Neuronal stem cell (in vitro differentiated cells): ENCODE data around the gene ELAVL1.
A peak's percentile ranks its signal among the peaks of the same experiment; 100 is the strongest.
"Not testable (repeated sequence)": the region's sequence is repeated elsewhere in the genome, so short reads cannot be mapped to it uniquely, and the experiment has no call there.

ENCODE experiments used
- DNase-seq: peaks from one replicate; pipeline ENCODE4 v3.0.0-alpha.2; 2013; ENCODE audit warnings: low spot score
- H2AFZ ChIP-seq: one replicate; pipeline ENCODE4 v1.6.1; 2013; ENCODE audit warnings: mild to moderate bottlenecking, low read length, inconsistent platforms
- H2AK5ac ChIP-seq: 2 replicates; pipeline ENCODE4 v1.6.1; 2013; ENCODE audit warnings: low read depth, mild to moderate bottlenecking, inconsistent platforms, low read length, moderate library complexity, mixed read lengths
- H2BK120ac ChIP-seq: 2 replicates; pipeline ENCODE4 v1.6.1; 2013; ENCODE audit warnings: low read depth, mild to moderate bottlenecking, inconsistent platforms, low read length, moderate library complexity, mixed read lengths
- H2BK12ac ChIP-seq: one replicate; pipeline ENCODE4 v1.6.1; 2013; ENCODE audit warnings: low read length, inconsistent platforms
- H2BK15ac ChIP-seq: 2 replicates; pipeline ENCODE4 v1.6.1; 2013; ENCODE audit warnings: mild to moderate bottlenecking, low read length, inconsistent platforms, mixed read lengths
- H2BK5ac ChIP-seq: one replicate; pipeline ENCODE4 v1.6.1; 2013; ENCODE audit warnings: inconsistent platforms, mild to moderate bottlenecking, low read length, moderate library complexity
- H3K14ac ChIP-seq: one replicate; pipeline ENCODE4 v1.6.1; 2013; ENCODE audit warnings: low read length, inconsistent platforms
- H3K18ac ChIP-seq: 2 replicates; pipeline ENCODE4 v1.6.1; 2013; ENCODE audit warnings: low read length, inconsistent platforms
- H3K23ac ChIP-seq: 2 replicates; pipeline ENCODE4 v1.6.1; 2013; ENCODE audit warnings: low read depth, mild to moderate bottlenecking, mixed read lengths, low read length, inconsistent platforms; ENCODE audit not compliant: poor library complexity
- H3K27ac ChIP-seq: replicated peaks from 3 replicates; pipeline ENCODE4 v1.5.1; 2013; ENCODE audit warnings: low read length, inconsistent platforms
- H3K27me3 ChIP-seq, 3 experiments: 2 replicates each; pipeline ENCODE4 v1.6.1; 2013; ENCODE audit warnings: low read length in 3 of 3, mild to moderate bottlenecking in 2 of 3, inconsistent platforms in 1 of 3, low read depth in 1 of 3, mixed read lengths in 1 of 3, moderate library complexity in 1 of 3; ENCODE audit not compliant: control insufficient read depth in 3 of 3, insufficient read depth in 3 of 3
- H3K36me3 ChIP-seq, 2 donors: replicated peaks in 1 of 2; 2 replicates each; pipeline ENCODE4 v1.6.1; 2013; ENCODE audit warnings: low read length in 2 of 2; ENCODE audit not compliant: control insufficient read depth in 2 of 2, insufficient read depth in 2 of 2
- H3K4ac ChIP-seq: 2 replicates; pipeline ENCODE4 v1.6.1; 2013; ENCODE audit warnings: inconsistent platforms, mild to moderate bottlenecking, low read length, moderate library complexity
- H3K4me1 ChIP-seq, 2 donors: 1 replicate in 1 of 2; 2 replicates in 1 of 2; pipeline ENCODE4 v1.6.1; 2013; ENCODE audit warnings: low read length in 2 of 2, low read depth in 1 of 2; ENCODE audit not compliant: control insufficient read depth in 2 of 2, insufficient read depth in 1 of 2
- H3K4me2 ChIP-seq: one replicate; pipeline ENCODE4 v1.6.1; 2013; ENCODE audit warnings: mild to moderate bottlenecking, low read length, inconsistent platforms; ENCODE audit not compliant: insufficient read depth, poor library complexity, severe bottlenecking
- H3K4me3 ChIP-seq, 2 donors: 2 replicates each; pipeline ENCODE4 v1.5.1; 2013; ENCODE audit warnings: low read length in 2 of 2, mild to moderate bottlenecking in 2 of 2, inconsistent platforms in 1 of 2, moderate library complexity in 1 of 2
- H3K79me1 ChIP-seq: one replicate; pipeline ENCODE4 v1.6.1; 2013; ENCODE audit warnings: low read depth, mild to moderate bottlenecking, inconsistent platforms, low read length, moderate library complexity
- H3K9ac ChIP-seq: one replicate; pipeline ENCODE4 v1.6.1; 2013; ENCODE audit warnings: mild to moderate bottlenecking, low read depth, low read length, inconsistent platforms; ENCODE audit not compliant: poor library complexity
- H3K9me3 ChIP-seq, 2 donors: replicated peaks in 1 of 2; 2 replicates each; pipeline versions ENCODE3 to v1.6.1; 2013; ENCODE audit warnings: low read length in 2 of 2, mild to moderate bottlenecking in 2 of 2, inconsistent platforms in 1 of 2, low read depth in 1 of 2, mixed read lengths in 1 of 2, moderate library complexity in 1 of 2; ENCODE audit not compliant: control insufficient read depth in 2 of 2, insufficient read depth in 1 of 2
- H4K8ac ChIP-seq: one replicate; pipeline ENCODE4 v1.6.1; 2013; ENCODE audit warnings: low read depth, mild to moderate bottlenecking, inconsistent platforms, low read length, moderate library complexity
- H4K91ac ChIP-seq: one replicate; pipeline ENCODE4 v1.6.1; 2013; ENCODE audit warnings: low read length, low read depth, mild to moderate bottlenecking, inconsistent platforms; ENCODE audit not compliant: poor library complexity
- WGBS, 2 donors: extraction: QIAGEN DNeasy Blood & Tissue Kit; methylation state at CpG; one replicate each; pipeline ENCODE4 v1.1.7; 2013; ENCODE audit warnings: missing lambda C conversion rate in 2 of 2, mixed read lengths in 1 of 2; ENCODE audit not compliant: insufficient read length in 2 of 2, insufficient replicate concordance in 1 of 2; ENCODE audit errors: extremely low coverage in 2 of 2; 5-methylcytosine and 5-hydroxymethylcytosine counted together

The ELAVL1 gene

DNA sequence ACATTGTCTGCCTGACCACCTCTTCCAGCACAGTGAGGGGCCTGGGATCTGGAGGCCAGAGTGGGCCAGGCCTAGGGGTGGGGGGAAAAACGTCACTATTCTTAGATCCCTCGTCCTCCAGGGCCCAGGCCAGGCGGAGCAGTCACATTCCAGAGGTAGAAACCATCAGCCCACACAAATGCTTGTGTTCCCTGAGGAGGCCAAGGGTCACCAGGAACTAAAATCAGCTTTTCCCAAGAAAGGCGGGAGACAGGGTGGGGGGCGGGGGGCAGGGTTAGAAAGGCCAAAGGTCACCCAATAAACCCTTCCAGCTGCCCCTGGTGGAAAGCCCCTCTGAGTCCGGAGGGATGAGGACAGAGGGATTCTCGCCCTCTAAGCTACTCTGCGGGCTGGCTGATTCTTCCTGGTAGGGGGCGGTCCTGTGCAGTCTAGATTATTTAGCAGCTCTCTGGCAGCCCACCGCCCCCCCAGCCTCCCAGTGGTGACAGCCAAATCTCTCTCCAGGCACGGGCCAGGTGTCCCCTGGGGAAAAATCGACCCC, 23.6 kb upstream of the ELAVL1 start:
- no peak overlapping the region for H3K14ac ChIP-seq
- H4K8ac ChIP-seq, result no peak overlapping the region
- peak overlapping the region; percentile 100 for H3K18ac ChIP-seq
- peaks cover 18 to 20% of the 10 kb centered on the region in 2 donors for H3K4me1 ChIP-seq
- no CpG with 5 or more reads among the region's 12 CpGs for WGBS, 2 donors
- H3K9me3 ChIP-seq, result no peaks in the 10 kb centered on the region
- peak overlapping the region; percentile 98 for H3K27ac ChIP-seq
- no peak overlapping the region for H4K91ac ChIP-seq
- no peaks in the 10 kb centered on the region for H3K27me3 ChIP-seq
- peak overlapping the region; percentile 80 for H2AFZ ChIP-seq
- H3K79me1 ChIP-seq, result no peaks in the 10 kb centered on the region
- peak overlapping the region; percentile 74 for H3K9ac ChIP-seq
- peak; percentile 97 for DNase-seq
- H2BK120ac ChIP-seq, result peak overlapping the region; percentile 70
- H2BK5ac ChIP-seq, result peak overlapping the region; percentile 97
- no peak overlapping the region for H2BK12ac ChIP-seq
- H2BK15ac ChIP-seq, result no peak overlapping the region
- H2AK5ac ChIP-seq, result peak overlapping the region; percentile 60
- no peak overlapping the region for H3K4ac ChIP-seq
- peak overlapping the region; percentile 41 for H3K4me2 ChIP-seq
- H3K4me3 ChIP-seq, result no peak overlapping the region
- no peaks in the 10 kb centered on the region for H3K36me3 ChIP-seq
- no peak overlapping the region for H3K23ac ChIP-seq

DNA sequence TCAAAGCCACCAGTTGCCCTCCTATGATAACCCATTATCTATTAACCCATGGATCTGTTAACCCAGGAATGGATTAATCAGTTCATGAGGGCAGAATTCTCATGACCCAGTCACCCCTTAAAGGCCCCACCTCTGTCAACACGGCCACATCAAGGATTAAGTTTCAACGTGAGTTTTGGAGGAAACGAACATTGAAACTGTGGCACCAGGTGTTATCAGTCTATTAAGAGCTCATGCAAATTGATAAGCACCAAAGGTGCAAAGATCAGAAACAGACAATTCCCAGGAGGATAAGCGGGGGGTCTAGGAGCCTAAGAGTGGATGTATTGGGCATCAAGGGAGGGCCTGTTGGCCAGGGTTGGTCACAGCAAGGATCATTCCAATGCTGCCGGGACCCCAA, 19.9 kb upstream of the ELAVL1 start:
- no peak overlapping the region for H3K18ac ChIP-seq
- H2AFZ ChIP-seq, result no peak overlapping the region
- no peaks in the 10 kb centered on the region for H3K79me1 ChIP-seq
- no peak overlapping the region for H2BK120ac ChIP-seq
- H3K27ac ChIP-seq, result no peak overlapping the region
- no peak overlapping the region for H3K4ac ChIP-seq
- H3K36me3 ChIP-seq, result no peaks in the 10 kb centered on the region
- no peak overlapping the region for H3K4me3 ChIP-seq
- H2BK5ac ChIP-seq, result no peak overlapping the region
- no peak overlapping the region for H4K91ac ChIP-seq
- no peak overlapping the region for H4K8ac ChIP-seq
- no peak overlapping the region for H2AK5ac ChIP-seq
- no peak overlapping the region for H3K14ac ChIP-seq
- no peaks in the 10 kb centered on the region for H3K9me3 ChIP-seq
- no peak overlapping the region for H3K9ac ChIP-seq
- no CpG with 5 or more reads among the region's 5 CpGs for WGBS, 2 donors
- no peak overlapping the region for H3K4me2 ChIP-seq
- no peak overlapping the region for H2BK12ac ChIP-seq
- no peaks in the 10 kb centered on the region for H3K27me3 ChIP-seq
- H2BK15ac ChIP-seq, result no peak overlapping the region
- peaks cover 13 to 15% of the 10 kb centered on the region in 2 donors for H3K4me1 ChIP-seq
- H3K23ac ChIP-seq, result no peak overlapping the region
- DNase-seq, result no peak

- H3K23ac ChIP-seq, H2BK15ac ChIP-seq, H2BK12ac ChIP-seq, H3K4ac ChIP-seq, H2BK5ac ChIP-seq, H2AFZ ChIP-seq, H3K27me3 ChIP-seq, DNase-seq, H2BK120ac ChIP-seq, H3K14ac ChIP-seq, H3K9me3 ChIP-seq, H4K91ac ChIP-seq, H3K27ac ChIP-seq, H2AK5ac ChIP-seq, H3K4me2 ChIP-seq, H3K9ac ChIP-seq, H3K4me3 ChIP-seq, H4K8ac ChIP-seq, H3K18ac ChIP-seq, H3K79me1 ChIP-seq, H3K36me3 ChIP-seq: not testable (repeated sequence)
- WGBS, 2 donors, result no CpG with 5 or more reads among the region's 3 CpGs
- peaks cover 10 to 12% of the 10 kb centered on the region in 2 donors for H3K4me1 ChIP-seq
Measured at GRCh38 chr19:8024256-8024655, 18.8 kb upstream of the ELAVL1 start.

DNA sequence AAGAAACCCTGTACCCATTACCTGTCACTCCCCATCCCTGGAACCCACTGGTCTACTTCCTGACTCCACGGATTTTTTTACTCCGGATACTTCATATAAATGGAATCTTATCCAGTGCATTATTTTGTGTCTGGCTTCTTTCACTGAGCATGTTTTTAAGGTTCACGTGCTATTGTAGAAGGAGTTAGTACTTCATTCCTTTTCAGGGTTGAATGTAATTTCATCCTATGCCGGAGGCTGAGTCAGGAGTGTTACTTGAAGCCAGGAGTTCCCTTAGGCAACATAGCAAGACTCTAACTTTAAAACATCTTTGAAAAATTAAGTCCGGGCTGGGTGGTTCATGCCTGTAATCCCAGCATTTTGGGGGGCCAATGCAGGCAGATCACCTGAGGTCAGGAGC, 17.9 kb upstream of the ELAVL1 start:
- Histone ChIP-seq H2BK5ac (no peak overlapping the region), H3K14ac (no peak overlapping the region), H3K18ac (no peak overlapping the region), H3K4ac (no peak overlapping the region), H2BK15ac (no peak overlapping the region), H2BK12ac (no peak overlapping the region), H3K36me3 (no peaks in the 10 kb centered on the region), H3K4me3 (no peak overlapping the region), H3K79me1 (no peaks in the 10 kb centered on the region), H2AFZ (no peak overlapping the region), H3K9me3 (no peaks in the 10 kb centered on the region), H3K27me3 (no peaks in the 10 kb centered on the region), H2BK120ac (no peak overlapping the region), H3K4me1 (peaks cover 3 to 9% of the 10 kb centered on the region in 2 donors), H2AK5ac (no peak overlapping the region), H3K23ac (no peak overlapping the region), H3K27ac (peak overlapping the region; percentile 14), H3K9ac (no peak overlapping the region), H4K8ac (no peak overlapping the region), H4K91ac (no peak overlapping the region), H3K4me2 (peak overlapping the region; percentile 2)
- DNase-seq, result no peak
- no CpG with 5 or more reads among the region's 5 CpGs for WGBS, 2 donors
